Epithelial cell of esophagus (primary cell): ENCODE results near the gene ETS1.

ENCODE experiments used
- DNase-seq: peaks from one replicate; pipeline ENCODE4 v3.0.0; 2010; ENCODE audit warnings: low read depth
- H3K4me3 ChIP-seq: 2 replicates; pipeline ENCODE4 v1.5.1; 2011; ENCODE audit warnings: mild to moderate bottlenecking, low read length, control low read depth
- TF ChIP-seq, protein P1 (sequence below): IDR thresholded peaks from 2 replicates; pipeline ENCODE4 v1.5.1; 2011; ENCODE audit warnings: low read depth, mild to moderate bottlenecking, low read length, control low read depth, inconsistent platforms; ENCODE audit not compliant: insufficient read depth; ENCODE audit errors: missing control alignments

ETS1 gene

DNA sequence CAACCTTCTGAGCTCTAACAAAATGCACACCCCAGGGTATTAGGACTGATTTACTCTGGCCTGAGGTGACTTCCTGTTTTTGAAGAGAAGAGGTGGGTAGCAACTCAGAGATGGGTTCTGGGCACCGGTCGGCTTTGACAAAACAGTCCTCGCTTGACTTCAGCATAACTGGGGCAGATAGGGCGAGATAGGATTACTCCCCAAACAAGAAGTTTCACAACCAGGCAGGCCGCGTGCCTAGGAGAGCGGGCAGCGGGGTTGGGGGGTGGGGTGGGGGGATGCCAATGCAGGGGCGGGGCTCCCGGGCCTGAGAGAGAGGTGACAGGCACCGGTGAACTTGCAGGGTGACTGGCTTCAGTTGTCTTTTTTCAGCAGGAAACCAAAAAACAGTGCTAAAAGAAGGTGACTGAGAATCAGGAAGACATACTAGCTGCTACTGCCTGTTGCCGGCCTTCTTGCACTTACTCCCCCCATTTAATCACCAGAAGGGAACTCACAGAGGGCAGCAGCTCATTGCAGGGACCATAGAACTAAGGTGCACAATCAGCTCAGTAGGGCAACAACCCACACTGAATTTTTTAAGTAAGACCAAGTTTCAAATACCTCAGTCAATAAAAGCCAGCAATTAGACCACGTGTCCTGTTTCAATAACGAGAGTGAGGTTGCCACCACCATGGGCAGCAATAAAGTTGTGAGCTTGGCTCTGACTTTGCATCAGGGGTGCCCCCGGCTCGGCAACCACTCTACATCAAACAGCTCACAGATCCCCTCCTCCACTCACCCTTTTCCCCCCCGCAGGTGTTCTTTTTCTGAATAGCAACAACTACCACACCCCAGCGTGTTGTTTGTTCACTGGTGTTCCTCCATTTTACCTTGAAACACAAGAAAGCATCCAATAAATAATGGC lies 37.2 kb upstream of the ETS1 start:
- DNase-seq: no peak
- TF ChIP-seq, protein P1, sequence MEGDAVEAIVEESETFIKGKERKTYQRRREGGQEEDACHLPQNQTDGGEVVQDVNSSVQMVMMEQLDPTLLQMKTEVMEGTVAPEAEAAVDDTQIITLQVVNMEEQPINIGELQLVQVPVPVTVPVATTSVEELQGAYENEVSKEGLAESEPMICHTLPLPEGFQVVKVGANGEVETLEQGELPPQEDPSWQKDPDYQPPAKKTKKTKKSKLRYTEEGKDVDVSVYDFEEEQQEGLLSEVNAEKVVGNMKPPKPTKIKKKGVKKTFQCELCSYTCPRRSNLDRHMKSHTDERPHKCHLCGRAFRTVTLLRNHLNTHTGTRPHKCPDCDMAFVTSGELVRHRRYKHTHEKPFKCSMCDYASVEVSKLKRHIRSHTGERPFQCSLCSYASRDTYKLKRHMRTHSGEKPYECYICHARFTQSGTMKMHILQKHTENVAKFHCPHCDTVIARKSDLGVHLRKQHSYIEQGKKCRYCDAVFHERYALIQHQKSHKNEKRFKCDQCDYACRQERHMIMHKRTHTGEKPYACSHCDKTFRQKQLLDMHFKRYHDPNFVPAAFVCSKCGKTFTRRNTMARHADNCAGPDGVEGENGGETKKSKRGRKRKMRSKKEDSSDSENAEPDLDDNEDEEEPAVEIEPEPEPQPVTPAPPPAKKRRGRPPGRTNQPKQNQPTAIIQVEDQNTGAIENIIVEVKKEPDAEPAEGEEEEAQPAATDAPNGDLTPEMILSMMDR: no peak
- H3K4me3 ChIP-seq: no peak overlapping the region

DNA sequence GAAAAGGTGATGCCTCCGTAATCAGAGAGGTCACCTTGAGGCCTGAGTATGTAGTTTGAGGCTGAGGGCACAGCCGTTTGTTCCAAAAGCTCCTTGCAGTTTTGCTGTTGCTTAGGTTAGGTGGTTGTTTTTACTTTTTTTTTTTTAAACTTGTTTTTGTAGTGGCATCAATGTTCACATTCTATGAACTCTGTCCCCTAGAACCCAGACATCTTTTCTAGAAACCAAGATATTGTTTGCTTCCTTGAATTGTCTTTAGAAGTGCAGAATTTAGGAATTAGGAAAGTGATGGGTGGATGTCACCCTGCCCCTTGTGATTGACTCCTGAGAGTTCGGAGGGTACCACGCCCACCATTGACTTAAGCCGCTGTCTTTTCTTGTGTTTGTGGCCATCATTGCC lies 35.7 kb upstream of the ETS1 start:
- no peak for DNase-seq
- no peak overlapping the region for H3K4me3 ChIP-seq
- TF ChIP-seq, protein P1: no peak

DNA sequence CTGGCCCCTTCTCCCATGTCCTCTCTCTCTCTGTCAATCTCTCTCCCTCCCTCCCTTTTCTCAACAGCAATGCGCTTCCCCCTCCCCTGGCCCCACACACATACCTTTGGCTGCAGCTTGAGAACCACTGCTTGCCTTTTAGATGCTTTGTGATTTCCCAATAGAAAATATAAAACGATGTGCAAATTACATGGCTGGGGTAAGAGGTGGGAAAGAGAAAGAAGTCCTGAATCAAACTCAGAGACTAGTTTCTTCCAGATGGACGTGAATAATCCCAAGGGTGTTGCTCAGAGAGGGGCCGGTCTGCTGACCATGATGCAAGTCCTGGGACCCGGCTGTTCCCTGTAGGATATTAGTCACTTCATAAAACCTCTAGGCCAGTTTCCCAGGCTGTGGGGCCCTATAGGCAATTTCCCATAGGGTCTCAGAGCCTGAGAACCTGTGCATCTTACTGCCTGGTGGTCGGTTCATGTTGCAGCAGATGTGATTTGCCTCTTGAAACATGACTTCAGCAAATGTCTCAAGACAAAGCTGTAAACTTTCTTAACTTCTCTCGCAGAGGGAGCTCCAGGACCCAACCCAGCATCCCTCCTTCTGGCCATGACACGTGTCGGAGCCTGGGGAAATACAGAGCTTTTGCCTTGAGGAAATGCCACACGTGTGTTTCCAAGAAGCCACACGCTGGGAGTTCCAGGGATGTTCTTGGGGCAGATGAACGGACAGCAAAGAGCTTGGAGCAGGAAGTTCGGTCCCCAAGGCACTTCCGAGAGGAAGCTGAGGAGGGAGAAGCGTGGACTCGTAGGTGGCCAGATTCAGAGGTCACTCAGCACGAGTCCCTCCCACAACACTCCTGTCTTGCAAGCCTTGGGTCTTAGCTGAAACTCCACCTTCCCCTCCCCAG lies 34.5 kb upstream of the ETS1 start:
- peak; percentile 36 for DNase-seq
- no peak overlapping the region for H3K4me3 ChIP-seq

DNA sequence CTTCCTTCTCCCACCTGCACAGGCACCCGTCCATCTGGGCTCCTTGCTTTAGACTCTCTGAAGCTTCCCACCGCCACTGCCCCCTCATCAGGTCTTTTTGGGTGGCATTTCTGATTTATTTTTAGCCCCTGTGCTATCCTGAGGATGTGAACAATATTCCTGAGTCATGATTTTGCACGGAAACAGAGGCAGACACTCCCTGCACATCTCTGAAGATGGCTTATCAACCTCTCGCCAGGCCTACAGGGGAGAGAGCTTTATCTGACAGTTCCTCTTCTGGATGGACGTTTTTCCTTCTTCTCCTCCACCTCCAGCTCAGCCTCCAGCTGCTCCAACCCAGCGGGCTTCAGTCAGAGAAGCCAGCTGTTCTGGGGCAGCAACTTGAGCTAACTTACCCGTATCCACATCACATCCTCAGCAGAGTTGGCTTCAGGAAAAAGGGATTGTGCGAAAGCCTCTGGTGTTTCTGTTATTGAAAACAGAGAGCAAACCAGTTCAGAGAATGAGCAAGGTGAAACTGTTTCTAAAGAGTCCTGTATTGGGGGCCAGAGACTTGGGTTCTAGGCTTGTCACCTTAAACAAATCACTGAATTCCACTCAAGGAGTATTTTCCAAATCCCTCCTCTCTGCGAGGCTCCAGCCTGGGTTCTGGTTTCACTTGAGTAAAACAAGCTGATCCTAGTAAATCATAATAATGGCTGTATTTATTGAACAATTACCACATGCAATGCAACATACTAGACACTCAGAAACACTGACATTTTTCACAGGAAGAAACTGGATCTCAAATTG lies 33.1 kb upstream of the ETS1 start:
- DNase-seq: peak; percentile 19

More for the DNA sequence above, 34.5 kb upstream of the ETS1 start:
- TF ChIP-seq, protein P1: no peak

DNA sequence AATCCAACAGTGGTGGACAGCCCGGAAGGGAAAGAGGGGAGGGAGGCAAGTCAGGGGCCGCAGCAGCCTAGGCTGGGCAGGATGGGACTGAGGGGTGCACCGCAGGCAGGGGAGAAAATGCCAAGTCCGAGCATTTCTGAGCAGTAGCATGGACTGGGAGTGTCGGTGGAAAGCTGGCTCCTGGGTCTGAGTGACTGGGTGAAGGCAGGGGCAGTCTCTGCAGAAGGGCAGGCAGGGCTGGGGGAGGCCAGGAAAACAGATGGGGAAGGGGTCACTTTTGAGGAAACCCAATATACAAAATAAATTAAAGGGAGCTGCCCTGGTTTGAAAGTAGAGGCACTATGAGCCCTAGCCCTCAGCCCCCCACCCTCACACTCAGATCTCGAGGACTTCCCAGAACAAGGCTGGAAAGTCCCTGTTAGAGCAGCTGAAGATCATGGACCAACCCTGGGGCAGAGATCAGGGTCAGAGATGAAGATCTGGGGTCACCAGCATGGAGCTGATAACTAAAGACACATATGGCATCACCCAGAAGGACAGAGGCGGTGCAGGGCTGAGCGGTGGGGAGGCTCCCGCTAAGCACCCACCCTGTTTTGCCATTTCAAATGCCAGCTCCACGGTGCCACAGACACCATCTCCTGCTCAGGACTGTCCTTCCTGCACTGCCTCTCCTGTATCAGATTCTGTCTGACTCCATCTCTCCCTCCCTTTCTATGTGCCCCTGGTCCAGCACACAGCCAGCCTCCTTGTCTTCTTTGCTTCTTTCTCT lies 32.4 kb upstream of the ETS1 start:
- no peak for DNase-seq
- TF ChIP-seq, protein P1: no peak

More for the DNA sequence above, 33.1 kb upstream of the ETS1 start:
- no peak overlapping the region for H3K4me3 ChIP-seq
- TF ChIP-seq, protein P1: no peak

DNA sequence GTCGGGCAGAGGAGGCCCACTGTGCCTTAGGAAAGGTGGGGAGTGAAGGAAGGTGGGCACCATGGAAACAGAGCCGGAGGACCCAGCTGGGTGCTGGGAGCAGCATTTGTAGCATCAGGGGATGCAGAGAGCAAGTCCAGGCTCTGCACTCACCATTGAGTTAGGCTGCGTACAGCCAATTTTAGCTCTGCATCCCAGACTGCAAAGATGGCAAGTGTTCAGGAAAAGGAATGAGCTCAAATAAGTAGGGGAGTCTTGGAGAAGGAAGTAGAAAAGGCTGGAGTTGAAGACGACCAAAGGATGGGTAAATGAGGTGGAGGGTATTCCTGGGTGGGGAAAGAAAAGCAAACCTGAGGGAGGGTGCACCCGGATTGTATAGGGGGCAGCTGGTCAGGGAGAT lies 31.6 kb upstream of the ETS1 start:
- TF ChIP-seq, protein P1: no peak
- H3K4me3 ChIP-seq: no peak overlapping the region
- no peak for DNase-seq

More for the DNA sequence above, 32.4 kb upstream of the ETS1 start:
- no peak overlapping the region for H3K4me3 ChIP-seq
